Measurements from ENCODE around the gene IFNG. TPM values are rescaled to one million over a fixed set of nuclear protein-coding genes. Genes with fewer than 3 reads are reported as not detected.

IFNG gene
- total RNA-seq, 1 experiment from 2014 or later, result 0.44 TPM

DNA sequence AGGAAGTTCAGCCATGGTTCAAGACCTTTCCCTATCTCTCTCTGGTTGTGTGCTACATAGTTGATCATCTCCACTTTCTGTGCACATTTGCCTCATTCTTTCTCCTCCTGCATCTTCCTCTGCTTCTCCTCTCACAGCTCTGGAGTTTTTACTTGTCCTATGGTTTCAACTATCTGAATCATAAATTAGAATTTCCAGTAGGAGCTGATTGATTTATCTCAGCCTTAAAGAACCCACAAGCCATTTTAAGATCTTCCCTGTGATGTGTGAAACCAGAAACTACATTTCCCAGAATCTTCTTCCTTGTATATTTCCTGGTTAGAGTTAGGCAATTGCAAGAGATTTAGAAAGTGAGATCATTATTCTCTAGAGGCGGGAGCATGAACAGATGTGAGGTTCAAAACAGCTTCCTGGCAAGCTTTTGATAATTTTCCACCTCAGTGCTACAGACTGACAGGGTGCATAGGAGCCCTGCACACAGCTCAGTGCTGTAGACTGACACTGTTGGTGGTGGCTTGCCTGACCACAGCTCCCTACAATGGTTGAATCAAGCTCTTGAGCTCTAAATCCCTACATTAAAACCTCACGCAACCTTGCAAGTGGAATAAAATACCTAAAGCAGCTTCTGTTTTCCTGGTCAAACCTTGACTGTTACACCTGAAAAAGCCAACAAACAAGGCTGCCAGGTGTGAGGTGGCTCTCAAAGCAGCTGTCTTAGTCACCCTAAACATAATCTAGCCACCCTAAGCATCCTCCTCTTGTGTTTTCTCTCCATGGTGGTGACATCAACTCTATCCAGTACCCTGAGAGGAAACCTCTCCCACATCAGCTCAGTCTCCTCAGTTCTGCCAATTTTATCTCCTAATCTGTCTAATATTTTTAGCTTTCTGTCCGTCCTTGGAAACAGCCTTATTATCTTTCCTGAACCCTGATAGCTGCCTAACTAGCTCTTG lies 21.5 kb upstream of the IFNG start (continued):
- TF ChIP-seq ZNF274 (IDR thresholded peaks at IDR 0.05; ENCODE audit: low read depth, low read length) (no peak), ELF1 (IDR thresholded peaks at IDR 0.05; ENCODE audit: borderline replicate concordance, low read depth) (no peak)

DNA sequence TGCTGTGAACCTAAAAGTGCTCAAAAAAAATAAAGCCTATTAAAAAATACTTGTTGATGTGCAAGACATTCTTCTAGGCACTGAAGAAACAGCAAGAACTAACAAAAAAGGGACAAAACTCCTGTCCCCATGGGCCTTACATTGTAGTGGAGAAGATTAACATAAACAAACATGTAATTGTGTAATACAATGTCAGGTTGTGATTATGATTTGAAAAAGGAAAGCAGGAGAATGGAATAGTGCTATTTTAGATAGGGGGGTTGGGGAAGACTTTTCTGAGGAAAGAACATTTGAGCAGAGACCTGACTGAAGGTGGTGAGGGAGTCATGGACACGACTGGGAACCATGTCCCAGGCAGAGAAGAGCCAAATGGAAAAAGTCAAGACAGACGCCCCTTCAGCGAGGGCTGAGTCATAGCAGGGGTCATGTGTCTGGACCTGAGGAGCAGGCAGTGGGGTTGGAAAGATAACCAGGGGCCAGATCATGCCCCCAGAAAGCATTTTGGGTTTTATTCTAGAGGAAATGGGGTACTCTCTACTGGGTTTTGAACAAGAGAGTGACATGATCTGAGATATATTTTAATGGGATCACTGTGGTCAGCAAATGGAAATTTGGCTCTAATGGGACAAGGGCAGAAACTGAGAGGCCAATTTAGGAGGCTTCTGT lies 19.4 kb upstream of the IFNG start:
- Histone ChIP-seq H3K4me2 (ENCODE audit: low read length) (no peak overlapping the region), H3K9ac (ENCODE audit: low read length) (no peak overlapping the region), H3K27ac (ENCODE audit: low read depth, low read length) (no peak overlapping the region), H3K36me3 (ENCODE audit: control insufficient read depth in 1 of 2, insufficient read depth in 2 of 2, low read length in 2 of 2) (no peaks in the 10 kb centered on the region), H3K9me3 (ENCODE audit: control insufficient read depth in 1 of 2, insufficient read depth in 1 of 2, low read depth in 1 of 2, low read length in 2 of 2) (no peaks in the 10 kb centered on the region), H3K79me2 (ENCODE audit: insufficient read depth, low read length) (no peaks in the 10 kb centered on the region), H3K27me3 (ENCODE audit: insufficient read depth, low read length) (no peaks in the 10 kb centered on the region), H2AFZ (ENCODE audit: low read depth, low read length, poor library complexity, severe bottlenecking) (no peak overlapping the region), H3K9me2 (ENCODE audit: insufficient read depth) (no peaks in the 10 kb centered on the region), H4K20me1 (ENCODE audit: insufficient read depth) (no peaks in the 10 kb centered on the region), H3K4me1 (ENCODE audit: control insufficient read depth in 1 of 2, insufficient read depth in 2 of 2, low read length in 2 of 2) (peaks cover 3 to 14% of the 10 kb centered on the region in 2 experiments; a peak in 3 of 4 replicates), H3K4me3 (replicated peaks in 1 of 2; ENCODE audit: low read depth in 1 of 2, low read length in 2 of 2) (no peak overlapping the region)
- no peak for DNase-seq (ENCODE audit: low read depth, low spot score)
- ChIA-PET POLR2A (no interaction called here), RAD21 (ENCODE audit: low non-redundant PET in 1 of 2, low total read pairs in 2 of 2, uncharacterized antibody in 2 of 2, unreplicated experiment in 2 of 2) (no interaction called here), CTCF (interaction anchor here (0.9 kb wide), 1 partner anchor 20 kb away, joined by 4 read pairs; no protein-coding TSS in a partner anchor)
- no TSS peak for BruUV-seq (replicated peaks)
- no peak; the same call in 1 of the 2 replicates for ATAC-seq
- no peak for TF ChIP-seq ELF1 (IDR thresholded peaks at IDR 0.05; ENCODE audit: borderline replicate concordance, low read depth)
- TF ChIP-seq TCF7L2 (IDR thresholded peaks at IDR 0.05; ENCODE audit: borderline replicate concordance, extremely low read depth, insufficient read depth, insufficient read length), result no peak
- TF ChIP-seq, protein P1, sequence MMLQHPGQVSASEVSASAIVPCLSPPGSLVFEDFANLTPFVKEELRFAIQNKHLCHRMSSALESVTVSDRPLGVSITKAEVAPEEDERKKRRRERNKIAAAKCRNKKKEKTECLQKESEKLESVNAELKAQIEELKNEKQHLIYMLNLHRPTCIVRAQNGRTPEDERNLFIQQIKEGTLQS (IDR thresholded peaks at IDR 0.05), result no peak
- no peak for TF ChIP-seq POLR2AphosphoS5 (IDR thresholded peaks at IDR 0.05; ENCODE audit: low read depth, low read length)
- TF ChIP-seq EZH2 (IDR thresholded peaks at IDR 0.05), result no peak
- intact Hi-C loops (cut with micrococcal nuclease), result no loop called here
